Rectal smooth muscle tissue (tissue), 1 donor: ENCODE measurements around the gene ADAMTS5.

Source experiments
- H3K27ac ChIP-seq: one replicate; pipeline ENCODE4 v1.7.0; 2013; ENCODE audit warnings: low read depth, low read length, inconsistent platforms
- H3K27me3 ChIP-seq: one replicate; pipeline ENCODE4 v1.7.0; 2013; ENCODE audit warnings: low read length; ENCODE audit not compliant: control insufficient read depth, insufficient read depth
- H3K36me3 ChIP-seq: one replicate; pipeline ENCODE4 v1.7.0; 2013; ENCODE audit warnings: low read length; ENCODE audit not compliant: control insufficient read depth, insufficient read depth
- H3K4me1 ChIP-seq: one replicate; pipeline ENCODE4 v1.7.0; 2013; ENCODE audit warnings: low read length; ENCODE audit not compliant: control insufficient read depth, insufficient read depth
- H3K4me3 ChIP-seq: one replicate; pipeline ENCODE4 v1.7.0; 2013; ENCODE audit warnings: low read length
- H3K9ac ChIP-seq: one replicate; pipeline ENCODE4 v1.7.0; 2013; ENCODE audit warnings: low read length

Gene ADAMTS5

DNA sequence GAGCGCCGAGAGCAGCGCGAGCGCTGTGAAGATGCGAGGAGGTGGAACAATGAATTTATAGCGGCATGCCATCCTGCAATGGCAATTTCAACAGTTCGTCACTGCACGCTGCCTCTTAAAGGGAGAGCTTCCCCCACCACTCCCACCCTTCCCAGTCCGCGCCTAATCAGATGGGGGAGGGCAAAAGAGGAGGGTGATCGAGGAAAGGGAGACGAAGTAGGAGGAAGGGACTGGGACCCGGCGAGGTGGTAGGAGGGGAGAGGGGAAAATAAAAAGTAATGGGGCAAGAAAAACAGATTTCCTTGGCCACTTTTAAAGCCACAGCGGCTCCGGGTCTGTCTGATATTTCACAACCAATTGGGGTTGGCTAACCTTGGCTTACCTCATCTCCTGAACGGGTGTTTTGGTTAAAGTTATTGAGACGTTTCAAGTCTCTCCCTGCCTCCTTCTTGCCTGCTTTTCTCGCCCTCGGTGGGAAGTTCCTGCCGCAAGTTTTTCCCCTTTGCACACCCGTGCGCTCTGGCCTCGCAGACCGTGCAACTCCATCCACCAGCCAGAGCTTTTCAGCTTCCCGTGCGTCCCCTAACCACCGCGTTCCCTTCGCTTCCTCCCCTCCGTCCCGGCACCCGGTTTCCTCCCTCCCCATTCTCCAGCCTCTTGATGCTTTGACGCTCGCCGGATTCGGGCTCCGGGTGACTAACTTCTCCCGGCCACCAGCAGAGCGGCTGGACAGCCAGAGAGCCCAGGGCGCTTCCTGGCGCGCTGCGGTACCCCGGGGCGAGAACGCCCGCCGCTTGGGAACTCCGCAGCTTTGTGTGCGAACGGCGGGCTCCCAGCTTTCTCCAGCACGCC lies at the start of gene ADAMTS5:
ADAMTS5 (minus strand) TSS at position 27 of the 852 bp plus-strand sequence. CDS start 697 bp downstream, outside the sequence.
- H3K9ac ChIP-seq, result peak within 1 kb of the TSS; percentile 6
- no peaks in the 10 kb centered on the region for H3K4me1 ChIP-seq
- H3K27me3 ChIP-seq, result no peaks in the 10 kb centered on the region
- H3K27ac ChIP-seq, result peak within 1 kb of the TSS; percentile 57
- H3K36me3 ChIP-seq, result no peaks in the 10 kb centered on the region
- peak within 1 kb of the TSS; percentile 53 for H3K4me3 ChIP-seq

DNA sequence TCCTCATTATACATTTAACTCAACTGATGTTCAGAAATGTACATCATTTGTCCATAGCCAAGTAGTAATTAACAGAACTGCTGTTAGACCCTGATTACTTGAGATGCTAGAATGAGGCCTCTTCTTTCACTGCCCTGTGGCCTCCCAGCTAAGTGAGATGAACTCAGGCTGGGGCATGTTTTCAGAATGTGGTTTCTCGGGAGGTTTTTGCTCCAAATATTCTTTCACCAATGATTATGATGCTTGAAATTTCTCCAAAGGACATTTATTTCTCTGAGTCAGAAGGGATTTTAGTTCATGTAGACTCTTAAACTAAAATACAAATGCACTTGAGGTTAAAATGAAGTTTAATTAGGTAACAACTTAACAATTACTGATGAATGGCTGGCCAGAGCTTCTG lies 34.6 kb upstream of the ADAMTS5 start:
- H3K4me3 ChIP-seq, result no peak overlapping the region
- no peaks in the 10 kb centered on the region for H3K27me3 ChIP-seq
- H3K27ac ChIP-seq, result no peak overlapping the region
- H3K9ac ChIP-seq, result no peak overlapping the region
- no peaks in the 10 kb centered on the region for H3K36me3 ChIP-seq
- no peaks in the 10 kb centered on the region for H3K4me1 ChIP-seq

DNA sequence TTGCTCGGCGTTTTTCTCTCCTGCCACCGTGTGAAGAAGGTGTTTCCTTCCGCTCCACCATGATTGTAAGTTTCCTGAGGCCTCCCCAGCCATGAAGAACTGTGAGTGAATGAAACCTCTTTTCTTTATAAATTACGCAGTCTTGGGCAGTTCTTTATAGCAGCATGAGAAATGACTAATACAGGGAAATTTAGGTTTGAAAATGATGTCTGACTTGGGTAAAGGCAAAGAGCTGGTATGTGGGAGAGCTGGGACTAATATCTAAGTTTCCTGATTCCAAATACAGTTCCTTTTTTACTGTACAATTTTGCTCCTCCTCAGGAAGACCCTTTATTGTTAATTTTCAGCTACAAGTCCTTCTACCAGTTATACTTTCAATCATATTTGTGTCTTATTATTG lies 16.7 kb upstream of the ADAMTS5 start:
- Histone ChIP-seq H3K4me1 (no peaks in the 10 kb centered on the region), H3K4me3 (no peak overlapping the region), H3K27ac (no peak overlapping the region), H3K36me3 (no peaks in the 10 kb centered on the region), H3K9ac (no peak overlapping the region), H3K27me3 (no peaks in the 10 kb centered on the region)

DNA sequence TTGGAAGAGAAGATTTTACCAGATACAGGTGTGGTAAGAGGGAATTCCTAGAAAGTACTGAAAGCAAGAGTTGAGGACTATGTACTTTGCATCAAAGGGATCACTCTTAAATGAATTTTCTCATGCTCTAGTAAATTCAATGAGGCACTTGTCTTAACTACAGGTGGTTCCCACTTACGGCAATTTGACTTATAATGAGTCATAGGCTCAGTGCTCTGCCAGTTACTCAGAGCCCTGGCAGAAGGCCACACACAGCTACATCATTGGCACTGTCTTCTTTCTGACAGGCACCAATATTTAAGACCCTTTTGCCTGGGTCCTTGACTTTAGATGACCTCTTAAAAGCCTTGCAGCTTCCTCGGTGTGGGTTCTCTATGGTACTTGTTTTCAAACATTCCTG lies 15.9 kb upstream of the ADAMTS5 start:
- Histone ChIP-seq H3K4me1 (no peaks in the 10 kb centered on the region), H3K27me3 (no peaks in the 10 kb centered on the region), H3K4me3 (no peak overlapping the region), H3K27ac (no peak overlapping the region), H3K9ac (no peak overlapping the region), H3K36me3 (no peaks in the 10 kb centered on the region)

DNA sequence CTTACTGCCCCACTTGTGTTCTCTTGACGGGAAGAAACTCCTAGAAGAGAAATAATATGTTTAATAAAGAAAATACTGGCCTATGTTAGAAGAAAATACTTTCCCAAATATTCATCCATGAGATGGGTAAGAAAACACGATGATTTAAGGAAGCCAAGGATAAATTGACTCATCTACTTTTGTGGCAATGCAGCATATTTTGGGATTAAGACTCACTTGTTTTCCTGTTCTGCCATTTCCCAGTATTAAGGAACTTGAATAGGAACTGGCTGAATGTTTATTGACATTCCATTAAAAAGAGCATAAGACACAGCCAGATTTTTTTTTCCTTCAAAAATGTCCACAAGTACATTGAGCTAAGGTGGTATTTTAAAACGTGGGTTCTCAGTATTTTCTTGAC lies 10.9 kb upstream of the ADAMTS5 start:
- no peak overlapping the region for H3K27ac ChIP-seq
- H3K9ac ChIP-seq, result no peak overlapping the region
- H3K36me3 ChIP-seq, result no peaks in the 10 kb centered on the region
- H3K27me3 ChIP-seq, result no peaks in the 10 kb centered on the region
- no peak overlapping the region for H3K4me3 ChIP-seq
- H3K4me1 ChIP-seq, result no peaks in the 10 kb centered on the region

DNA sequence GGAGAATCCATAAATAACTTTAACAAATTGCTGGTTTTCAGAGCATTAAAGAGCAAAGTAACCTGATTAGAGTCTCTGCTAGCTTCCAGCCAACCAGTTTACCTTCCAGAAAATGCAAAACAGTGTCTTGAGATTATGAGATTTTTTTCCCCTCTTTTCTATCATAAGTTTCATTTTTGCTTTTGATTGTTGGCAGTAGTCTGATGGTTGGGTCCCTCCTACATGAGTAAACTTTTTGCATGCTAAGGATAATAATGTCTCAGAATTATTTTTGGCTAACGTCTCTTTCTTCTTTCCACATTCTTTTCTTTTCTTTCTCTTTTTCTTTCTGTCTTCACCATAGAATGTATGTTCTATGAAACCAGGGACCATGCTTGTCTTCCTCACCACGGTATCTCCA lies 6.3 kb upstream of the ADAMTS5 start:
- Histone ChIP-seq H3K9ac (no peak overlapping the region), H3K27me3 (no peaks in the 10 kb centered on the region), H3K4me3 (no peak overlapping the region), H3K27ac (no peak overlapping the region), H3K36me3 (no peaks in the 10 kb centered on the region), H3K4me1 (no peaks in the 10 kb centered on the region)

DNA sequence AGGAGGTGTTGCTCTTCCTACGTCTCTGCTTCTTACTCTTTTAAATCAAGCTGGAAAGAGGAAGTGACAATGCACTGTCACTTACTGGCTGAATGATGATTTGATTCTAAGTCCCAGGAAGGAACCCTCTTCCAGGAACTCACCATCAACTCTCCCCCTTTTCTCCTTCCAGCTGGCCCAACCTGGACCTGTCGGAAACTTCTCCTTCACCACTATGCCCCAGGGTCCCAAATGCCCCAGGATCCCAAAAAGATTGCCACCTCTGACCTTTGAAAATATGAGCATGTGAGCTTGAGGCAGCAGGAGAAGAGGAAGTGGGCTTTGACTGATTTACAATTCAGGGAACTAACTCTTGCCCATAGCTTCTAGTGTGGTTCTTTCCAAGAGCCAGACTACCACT lies 5.3 kb upstream of the ADAMTS5 start:
- no peaks in the 10 kb centered on the region for H3K4me1 ChIP-seq
- no peak overlapping the region for H3K27ac ChIP-seq
- no peaks in the 10 kb centered on the region for H3K36me3 ChIP-seq
- no peak overlapping the region for H3K4me3 ChIP-seq
- no peak overlapping the region for H3K9ac ChIP-seq
- no peaks in the 10 kb centered on the region for H3K27me3 ChIP-seq

DNA sequence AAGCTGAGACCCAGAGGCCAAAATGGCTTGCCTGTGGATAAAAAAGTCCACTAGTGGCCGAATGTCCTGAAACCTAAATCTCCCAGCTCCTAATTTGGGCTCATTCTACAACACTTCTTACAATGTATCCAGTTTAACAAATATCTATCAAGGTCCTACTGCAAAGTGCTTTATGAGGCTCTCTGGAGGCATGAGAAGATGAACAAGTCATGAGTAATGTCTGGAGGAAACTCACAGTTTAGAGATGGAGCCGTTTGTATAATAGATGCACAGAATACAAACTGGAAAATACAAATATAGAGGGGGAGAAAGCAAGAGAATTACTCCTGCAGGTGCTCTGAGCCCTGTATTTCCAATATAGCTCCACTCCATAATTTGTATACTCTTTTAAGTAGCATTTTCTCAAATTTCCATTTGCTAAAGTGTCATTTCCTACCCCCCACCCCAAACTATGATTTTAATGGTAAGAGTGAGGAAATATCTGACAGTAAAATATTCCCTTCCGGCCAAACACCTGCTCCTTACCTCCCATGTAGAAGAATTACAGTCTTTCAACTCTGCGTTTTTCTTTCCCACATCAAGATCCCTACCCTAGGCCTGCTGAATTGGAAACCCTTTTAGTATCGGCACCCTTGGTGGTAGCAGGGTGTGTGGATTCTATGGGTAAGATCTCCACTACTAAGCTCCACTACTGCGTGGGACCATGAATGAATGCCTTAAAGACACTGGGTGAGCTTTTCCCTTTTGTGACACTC lies 3.3 kb upstream of the ADAMTS5 start:
- Histone ChIP-seq H3K4me1 (no peaks in the 10 kb centered on the region), H3K36me3 (no peaks in the 10 kb centered on the region), H3K27ac (no peak overlapping the region), H3K9ac (no peak overlapping the region), H3K27me3 (no peaks in the 10 kb centered on the region), H3K4me3 (no peak overlapping the region)

DNA sequence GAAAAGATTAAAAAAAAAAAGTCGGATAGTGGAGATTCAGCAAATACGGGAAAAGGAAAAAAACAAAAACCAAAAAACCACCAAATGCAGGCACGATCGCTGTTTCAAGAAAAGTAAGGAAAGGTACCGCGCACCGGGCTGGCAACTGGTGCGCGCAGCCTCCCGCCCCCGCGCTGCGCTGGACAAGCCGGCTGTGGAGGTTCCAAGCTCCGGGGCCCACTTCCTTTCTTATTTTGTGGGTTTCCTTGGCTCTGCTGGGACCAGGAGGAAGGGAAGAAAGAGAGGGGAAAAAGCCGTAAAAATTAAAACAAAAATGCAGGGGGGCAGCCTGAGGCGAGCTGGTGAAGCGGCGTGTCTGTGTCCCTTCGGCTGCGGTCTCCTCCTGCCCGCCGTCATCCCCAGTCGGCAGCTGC lies 233 bp downstream of the ADAMTS5 start:
- Histone ChIP-seq H3K4me3 (peak overlapping the region; percentile 53), H3K4me1 (no peaks in the 10 kb centered on the region), H3K9ac (no peak overlapping the region), H3K27me3 (no peaks in the 10 kb centered on the region), H3K36me3 (no peaks in the 10 kb centered on the region), H3K27ac (peak overlapping the region; percentile 57)

DNA sequence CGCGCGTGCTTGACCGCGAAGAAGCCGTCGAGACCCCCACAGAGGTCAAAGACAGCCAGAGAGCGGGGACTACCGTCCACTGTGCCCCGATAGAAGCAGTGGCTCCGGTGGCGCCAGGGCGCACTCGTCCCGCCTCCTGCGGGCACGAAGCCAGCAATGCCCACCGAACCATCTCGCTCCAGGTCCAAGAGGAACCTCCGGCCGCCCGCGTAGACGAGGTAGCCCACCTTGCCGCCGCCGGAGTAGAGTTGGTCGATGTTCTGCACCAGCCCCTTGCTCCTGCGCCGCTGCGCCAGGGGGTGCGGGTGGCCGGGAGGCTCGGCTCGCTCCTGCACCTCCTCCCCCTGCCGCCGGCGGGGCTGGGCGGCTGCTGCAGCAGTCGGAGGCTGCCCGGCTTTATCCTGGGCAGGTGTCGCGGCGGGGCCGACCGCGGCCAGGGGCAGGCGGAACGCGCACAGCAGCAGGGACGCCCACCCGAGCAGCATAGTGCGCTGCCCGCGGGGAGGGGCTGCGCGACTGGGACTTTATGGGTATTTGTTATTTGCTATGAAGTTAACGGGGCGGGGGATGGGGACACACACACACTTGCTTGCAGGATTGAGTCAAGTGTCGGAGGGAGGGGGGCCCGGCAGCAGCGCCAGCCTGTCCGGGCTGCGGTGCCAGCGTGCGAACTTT lies 844 bp downstream of the ADAMTS5 start:
- H3K27me3 ChIP-seq, result no peaks in the 10 kb centered on the region
- H3K4me1 ChIP-seq, result no peaks in the 10 kb centered on the region
- H3K36me3 ChIP-seq, result no peaks in the 10 kb centered on the region
- H3K4me3 ChIP-seq, result peak overlapping the region; percentile 53
- no peak overlapping the region for H3K9ac ChIP-seq
- H3K27ac ChIP-seq, result peak overlapping the region; percentile 2

DNA sequence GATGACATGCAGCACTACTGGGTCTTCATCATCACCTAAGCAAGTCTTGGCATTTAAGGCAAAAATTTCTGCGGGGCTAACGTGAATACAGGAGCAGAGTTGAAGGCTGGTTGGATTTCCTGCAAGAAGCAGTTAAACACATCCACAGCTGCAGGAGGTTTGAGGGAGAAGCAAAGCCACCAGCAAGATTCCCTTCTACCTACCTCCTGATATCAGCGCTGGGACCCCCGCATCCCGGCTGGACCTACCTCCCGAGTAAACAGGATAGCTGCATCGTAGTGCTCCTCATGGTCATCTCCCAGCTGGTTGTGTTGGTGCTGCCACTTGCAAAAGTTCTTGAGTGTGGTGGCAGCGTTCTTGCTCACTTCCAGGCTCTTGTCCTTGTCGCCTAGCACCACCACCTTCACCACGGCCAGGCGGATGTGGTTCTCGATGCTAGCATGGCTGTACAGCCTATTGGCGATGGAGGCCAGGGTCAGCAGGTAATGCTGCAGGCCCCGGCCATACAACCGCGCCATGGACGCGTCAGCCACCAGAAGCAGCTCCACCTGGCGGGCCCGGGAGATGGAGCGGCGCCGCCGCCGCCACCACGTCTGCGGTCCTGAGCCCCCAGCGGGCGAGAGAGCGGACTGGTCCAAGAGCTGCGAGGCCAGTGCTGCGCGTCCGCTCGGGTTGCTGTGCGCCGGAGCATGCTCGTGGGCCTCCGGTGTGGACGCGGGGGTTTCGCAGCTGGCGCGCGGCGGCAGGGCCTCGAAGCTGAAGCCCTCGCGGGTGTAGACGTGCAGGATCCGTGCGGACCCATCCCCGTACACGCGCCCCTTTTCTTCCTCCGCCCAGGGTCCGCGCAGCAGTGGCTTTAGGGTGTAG lies 1.6 kb downstream of the ADAMTS5 start:
- Histone ChIP-seq H3K9ac (no peak overlapping the region), H3K4me3 (peak overlapping the region; percentile 53), H3K4me1 (no peaks in the 10 kb centered on the region), H3K36me3 (no peaks in the 10 kb centered on the region), H3K27ac (peak overlapping the region; percentile 2), H3K27me3 (no peaks in the 10 kb centered on the region)
